ENCODE data around the gene CTAGE4.
"Not testable (repeated sequence)": the region's sequence is repeated elsewhere in the genome, so short reads cannot be mapped to it uniquely, and the experiment has no call there.

Gene CTAGE4, protein sequence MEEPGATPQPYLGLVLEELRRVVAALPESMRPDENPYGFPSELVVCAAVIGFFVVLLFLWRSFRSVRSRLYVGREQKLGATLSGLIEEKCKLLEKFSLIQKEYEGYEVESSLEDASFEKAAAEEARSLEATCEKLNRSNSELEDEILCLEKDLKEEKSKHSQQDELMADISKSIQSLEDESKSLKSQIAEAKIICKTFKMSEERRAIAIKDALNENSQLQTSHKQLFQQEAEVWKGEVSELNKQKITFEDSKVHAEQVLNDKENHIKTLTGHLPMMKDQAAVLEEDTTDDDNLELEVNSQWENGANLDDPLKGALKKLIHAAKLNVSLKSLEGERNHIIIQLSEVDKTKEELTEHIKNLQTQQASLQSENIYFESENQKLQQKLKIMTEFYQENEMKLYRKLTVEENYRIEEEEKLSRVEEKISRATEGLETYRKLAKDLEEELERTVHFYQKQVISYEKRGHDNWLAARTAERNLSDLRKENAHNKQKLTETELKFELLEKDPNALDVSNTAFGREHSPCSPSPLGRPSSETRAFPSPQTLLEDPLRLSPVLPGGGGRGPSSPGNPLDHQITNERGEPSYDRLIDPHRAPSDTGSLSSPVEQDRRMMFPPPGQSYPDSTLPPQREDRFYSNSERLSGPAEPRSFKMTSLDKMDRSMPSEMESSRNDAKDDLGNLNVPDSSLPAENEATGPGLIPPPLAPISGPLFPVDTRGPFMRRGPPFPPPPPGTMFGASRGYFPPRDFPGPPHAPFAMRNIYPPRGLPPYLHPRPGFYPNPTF

DNA sequence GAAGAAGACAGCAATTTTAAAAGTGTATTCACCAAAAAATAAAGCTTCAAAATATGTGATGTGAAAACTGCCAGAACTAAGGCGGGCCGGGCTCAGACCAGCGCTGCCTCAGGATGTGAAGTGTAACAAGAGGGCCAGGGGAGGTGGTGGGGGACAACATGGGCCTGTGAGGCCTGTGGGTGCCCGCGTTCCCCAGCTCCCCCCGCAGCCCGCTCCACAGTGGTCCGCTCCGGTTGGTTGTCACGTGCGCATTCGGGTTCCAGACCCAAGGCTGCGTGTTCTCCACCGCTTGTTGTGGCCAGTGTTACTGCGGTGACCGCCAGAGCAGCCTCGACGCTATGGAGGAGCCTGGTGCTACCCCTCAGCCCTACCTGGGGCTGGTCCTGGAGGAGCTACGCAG is at the start of gene CTAGE4:
CTAGE4 (plus strand) TSS at position 301 of the 400 bp plus-strand sequence; CDS start at position 339, 38 bp downstream.
- not testable (repeated sequence) for DNase-seq

DNA sequence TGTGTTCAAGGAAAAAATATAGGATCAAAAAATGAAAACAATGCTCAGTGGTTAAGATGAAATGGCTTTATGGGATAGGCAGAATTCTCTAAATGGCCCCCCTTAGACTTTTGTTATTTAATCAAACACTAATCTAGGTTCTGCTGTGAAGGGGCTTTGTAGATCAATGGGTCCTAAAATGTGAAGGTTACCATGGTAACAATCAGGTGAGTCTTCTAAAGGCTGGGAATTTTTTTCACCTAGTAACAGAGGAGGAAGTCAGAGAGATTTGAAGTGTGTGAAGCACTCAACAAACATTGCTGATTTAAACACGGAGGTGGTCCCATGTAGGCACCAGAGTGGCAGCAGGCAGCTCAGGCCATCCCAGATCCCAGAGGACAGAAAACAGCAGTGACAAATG is 49.1 kb upstream of the CTAGE4 start:
- DNase-seq = no peak

DNA sequence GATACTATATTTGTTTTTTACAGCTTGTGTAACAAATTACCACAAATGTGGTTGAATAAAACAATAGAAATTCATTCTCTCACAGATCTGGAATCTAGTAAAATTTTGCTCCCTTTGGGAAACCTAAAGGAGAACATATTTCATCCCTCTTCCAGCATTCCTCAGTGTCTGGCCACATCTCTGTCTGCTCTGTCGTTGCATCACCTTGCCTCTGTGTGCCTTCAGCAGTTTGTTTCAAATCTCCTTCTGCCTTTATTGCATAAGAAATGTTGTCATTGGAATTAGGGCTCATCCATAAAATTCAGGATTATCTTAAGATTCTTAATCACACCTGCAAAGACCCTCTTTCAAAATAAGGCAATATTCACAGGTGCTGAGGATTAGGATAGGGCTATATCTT is 45.8 kb upstream of the CTAGE4 start:
- no peak for DNase-seq

DNA sequence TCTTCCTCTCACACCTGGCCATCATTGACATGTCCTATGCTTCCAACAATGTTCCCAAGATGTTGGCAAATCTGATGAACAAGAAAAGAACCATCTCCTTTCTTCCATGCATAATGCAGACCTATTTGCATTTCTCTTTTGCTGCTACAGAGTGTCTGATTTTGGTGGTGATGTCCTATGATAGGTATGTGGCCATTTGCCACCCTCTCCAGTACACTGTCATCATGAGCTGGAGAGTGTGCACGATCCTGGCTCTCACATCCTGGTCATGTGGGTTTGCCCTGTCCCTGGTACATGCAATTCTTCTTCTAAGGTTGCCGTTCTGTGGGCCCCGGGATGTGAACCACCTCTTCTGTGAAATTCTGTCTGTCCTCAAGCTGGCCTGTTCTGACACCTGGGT is 41.1 kb upstream of the CTAGE4 start:
- DNase-seq = no peak

DNA sequence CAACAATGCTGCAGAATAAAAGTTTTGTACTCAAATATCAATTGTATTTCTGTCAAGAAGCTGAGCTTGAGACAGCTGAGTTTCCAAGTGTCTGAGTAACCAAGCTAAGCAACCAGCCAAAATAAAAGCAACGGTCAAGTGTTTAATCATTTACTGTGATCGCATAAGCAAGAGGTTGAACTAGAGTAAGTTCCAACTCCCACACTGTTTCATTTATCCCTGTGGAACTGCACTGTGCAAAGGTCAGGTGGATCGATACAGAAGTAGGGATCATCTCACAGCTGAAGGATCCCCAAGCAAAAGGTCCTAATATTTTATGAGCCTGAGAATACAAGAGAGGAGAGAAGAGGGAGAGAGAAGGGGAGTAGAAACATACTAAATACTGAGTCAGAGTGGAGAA is 38.8 kb upstream of the CTAGE4 start:
- no peak for DNase-seq

DNA sequence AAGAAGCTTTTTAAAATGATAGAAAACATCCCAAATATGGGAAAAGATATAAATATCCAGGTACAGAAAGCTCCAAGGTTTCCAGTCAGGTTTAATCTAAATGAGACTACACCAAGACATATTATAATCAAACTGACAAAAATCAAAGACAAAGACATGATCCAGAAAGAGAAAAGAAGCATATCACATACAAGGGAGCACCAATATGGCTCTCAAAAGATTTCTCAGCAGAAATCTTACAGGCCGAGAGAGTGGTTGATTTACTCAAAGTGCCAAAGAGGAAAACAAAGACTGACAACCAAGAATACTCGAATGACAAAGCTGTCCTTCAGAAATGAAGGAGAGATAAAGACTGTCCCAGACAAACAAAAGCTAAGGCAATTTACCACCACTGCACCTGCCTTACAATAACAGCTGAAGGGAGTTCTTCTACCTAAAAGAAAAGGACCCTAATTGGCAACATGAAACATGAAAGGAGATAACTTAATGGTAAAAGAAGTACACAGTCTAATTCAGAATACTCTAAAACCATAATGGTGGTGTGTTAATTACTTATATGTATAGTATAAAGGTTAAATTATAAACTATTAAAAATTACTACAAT is 34.9 kb upstream of the CTAGE4 start:
- no peak for DNase-seq

DNA sequence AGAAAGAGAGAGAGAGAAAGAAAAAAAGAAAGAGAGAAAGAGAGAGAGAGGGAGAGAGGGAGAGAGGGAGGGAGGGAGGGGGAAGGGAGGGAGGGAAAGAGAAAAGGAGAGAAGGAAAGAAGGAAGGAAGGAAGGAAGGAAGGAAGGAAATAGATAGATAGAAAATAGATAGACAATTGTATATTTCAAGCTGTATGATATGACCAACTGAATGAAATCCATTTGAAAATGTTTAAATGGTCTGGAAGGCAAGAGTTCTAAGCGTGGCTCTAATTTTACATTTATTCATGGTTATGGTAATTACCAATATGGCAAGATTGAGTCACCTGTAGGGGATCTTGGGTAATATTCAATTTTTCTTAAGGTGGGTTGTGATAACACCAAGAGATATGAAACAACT is 24.4 kb upstream of the CTAGE4 start:
- no peak for DNase-seq

DNA sequence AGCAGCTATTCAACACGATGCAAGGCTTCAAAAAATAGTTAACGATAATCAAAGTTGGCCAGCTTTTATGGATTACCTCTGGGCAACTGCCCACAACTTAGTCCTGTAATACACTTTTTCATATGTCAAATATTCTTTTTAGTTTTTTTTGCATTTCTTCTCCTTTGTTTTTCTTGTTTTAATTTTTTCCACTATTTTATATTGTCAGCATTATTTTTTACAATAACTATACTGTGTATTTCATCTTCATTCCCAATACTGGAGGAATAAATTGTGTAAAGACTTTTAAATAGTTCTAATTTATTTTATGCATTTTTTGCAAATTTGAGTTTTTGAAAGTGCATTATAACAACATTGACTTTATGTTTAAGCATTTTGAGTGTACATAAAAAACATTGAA is 18.5 kb upstream of the CTAGE4 start:
- no peak for DNase-seq

DNA sequence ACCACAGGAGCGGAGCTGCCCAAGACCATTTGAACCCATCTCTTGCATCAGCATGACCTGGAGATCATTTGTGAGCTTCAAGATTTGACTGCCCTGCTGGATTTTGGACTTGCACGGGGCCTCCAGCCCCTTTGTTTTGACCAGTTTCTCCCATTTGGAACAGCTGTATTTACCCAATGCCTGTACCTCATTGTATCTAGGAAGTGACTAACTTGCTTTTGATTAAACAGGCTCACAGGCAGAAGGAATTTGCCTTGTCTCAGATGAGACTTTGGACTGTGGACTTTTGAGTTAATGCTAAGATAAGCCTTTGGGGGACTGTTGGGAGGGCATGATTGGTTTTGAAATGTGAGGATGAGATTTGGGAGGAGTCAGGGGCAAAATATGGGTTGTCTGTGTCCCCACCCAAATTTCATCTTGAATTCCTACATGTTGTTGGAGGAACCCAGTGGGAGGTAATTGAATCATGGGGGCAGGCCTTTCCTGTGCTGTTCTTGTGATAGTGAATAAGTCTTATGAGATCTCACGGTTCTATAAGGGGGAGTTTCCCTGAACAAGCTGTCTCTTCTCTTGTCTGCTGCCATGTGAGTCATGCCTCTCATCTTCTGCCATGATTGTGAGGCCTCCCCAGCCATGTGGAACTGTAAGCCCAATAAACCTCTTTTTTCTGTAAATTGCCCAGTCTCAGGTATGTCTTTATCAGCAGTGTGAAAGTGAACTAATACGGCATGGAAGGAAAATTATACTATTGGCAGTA is 11.5 kb upstream of the CTAGE4 start:
- not testable (repeated sequence) for DNase-seq

DNA sequence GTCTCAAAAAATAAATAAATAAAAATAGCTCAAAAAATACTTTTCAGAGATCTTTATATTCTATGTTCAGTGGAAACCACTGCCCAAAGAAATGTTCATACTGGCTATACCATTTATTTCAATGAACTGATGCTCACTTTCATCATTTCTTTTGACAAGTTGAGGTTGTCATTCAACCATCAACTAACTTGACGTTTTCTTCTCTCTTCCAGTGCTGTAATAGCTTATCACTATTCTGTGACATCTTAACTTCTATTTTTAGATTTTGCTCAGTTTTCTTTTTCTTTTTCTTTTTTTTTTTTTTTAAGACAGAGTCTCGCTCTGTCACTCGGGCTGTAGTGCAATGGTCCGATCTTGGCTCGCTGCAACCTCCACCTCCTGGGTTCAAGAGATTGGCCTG is 8.7 kb upstream of the CTAGE4 start:
- DNase-seq = no peak

DNA sequence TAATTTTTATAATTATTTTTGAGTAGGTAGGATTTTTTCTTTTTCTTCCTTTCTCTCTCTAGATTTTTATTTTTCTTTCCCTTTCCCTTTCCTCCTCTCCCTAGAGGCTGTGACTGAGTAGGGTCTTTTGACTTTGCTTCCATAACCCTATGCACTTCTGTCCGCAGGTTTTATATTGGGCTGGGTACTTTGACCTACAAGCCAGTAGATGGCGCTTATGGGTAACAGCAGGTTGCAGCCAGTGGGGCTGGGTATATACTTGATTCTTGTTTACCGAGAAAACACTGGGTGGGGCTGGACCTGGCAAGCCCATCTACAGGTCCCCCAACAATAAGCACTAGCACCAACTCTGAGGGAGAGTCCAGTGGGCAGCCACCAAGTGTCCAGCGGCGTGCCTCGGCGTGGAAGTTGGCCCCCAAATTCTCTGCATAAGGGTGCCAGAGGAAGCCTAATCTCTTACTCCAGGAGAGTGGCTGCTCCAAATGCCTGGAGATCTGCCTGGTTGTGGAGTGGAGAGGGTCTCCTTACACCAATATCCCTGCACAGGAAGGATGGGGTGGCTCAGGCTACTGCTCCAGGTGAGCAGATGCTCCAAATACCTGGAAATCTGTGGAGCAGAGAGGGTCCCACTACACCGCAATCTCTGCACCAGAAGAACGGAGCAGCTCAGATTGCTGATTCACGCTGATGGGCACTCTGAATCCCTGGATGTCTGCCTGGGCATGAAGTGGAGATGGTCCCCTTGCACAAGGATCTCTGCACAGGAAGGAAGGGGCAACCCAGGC is 4.7 kb upstream of the CTAGE4 start:
- DNase-seq = peak; percentile 47

DNA sequence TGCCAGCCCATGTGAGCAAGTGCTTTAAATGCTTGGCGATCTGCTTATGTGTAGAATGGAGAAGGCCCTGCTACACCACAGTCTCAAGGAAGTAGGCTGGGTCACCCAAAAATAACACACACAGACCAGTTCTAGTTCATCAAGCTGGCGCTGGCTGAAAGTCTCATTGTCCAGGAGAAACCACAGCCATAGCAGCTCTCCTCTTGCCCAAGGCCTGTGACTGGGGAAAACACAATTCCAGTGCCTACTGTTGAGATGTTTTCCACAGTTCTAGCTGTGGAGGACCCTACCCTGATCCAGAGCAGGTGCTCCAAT is 4.1 kb upstream of the CTAGE4 start:
- not testable (repeated sequence) for DNase-seq

DNA sequence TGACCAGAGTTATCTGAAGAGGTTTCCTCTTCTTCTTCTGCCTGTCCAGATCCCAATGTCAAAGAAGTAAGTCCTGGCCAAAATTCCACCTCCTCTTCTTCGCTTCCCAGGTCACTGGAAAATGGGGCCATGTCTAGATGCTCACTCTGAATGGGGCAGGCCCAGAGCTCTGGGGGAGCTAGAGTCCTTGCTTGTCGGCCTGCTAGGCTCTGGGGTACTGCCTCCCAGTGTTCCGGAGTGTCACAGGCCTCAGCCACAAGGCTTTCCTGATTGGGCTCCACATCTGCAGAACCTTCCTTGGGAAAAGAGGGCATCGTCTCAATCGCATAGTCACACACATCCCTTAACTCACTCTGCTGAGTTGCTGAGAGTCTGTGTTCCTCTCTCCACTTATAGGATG is 4.6 kb downstream of the CTAGE4 start:
- DNase-seq = not testable (repeated sequence)

DNA sequence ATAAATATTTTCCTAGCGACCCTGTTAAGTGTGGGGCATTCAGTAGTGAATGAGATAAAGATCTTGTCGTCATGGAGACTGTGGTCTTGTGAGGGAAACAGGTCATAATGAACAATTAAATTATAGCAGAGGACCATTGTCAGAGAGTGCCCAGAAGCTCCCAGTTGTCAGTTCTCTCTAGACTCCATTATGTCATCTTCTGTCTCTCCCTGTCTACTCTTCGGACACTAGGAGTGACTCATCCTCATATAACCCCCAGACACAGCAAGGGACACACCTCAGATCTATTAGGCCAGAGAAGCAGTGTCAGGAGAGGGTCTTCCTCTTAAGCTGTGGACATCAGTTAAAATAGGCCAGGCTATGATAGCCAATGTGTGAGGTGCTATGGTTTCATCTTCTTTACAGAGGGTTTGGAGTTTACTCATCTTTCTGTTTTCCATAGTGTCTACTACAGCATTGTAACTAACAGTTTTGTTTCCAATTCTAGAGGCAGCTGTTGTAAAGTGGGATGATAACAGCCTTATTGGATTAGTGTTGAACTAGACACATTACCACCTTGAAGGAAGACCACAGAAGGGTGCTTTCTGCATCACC is 5.4 kb downstream of the CTAGE4 start:
- DNase-seq = not testable (repeated sequence)

DNA sequence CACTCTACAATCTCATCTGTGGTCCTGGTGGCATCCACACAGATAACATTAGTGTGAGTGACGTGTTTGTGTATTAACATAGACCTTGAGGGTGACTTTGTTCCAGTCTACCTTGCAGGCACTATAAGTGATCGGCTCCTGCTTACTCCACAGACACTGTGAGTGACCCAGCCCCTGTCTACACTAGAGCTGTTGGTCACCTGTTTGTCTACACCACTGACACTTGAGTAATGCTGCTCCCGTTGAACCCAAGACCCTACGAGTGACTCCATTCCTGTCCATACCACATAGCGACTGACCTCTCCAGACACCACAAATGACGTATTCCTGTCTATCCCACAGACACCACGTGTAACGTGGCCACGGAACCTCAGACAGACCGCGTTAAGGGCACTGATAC is 10.5 kb downstream of the CTAGE4 start:
- DNase-seq = not testable (repeated sequence)

DNA sequence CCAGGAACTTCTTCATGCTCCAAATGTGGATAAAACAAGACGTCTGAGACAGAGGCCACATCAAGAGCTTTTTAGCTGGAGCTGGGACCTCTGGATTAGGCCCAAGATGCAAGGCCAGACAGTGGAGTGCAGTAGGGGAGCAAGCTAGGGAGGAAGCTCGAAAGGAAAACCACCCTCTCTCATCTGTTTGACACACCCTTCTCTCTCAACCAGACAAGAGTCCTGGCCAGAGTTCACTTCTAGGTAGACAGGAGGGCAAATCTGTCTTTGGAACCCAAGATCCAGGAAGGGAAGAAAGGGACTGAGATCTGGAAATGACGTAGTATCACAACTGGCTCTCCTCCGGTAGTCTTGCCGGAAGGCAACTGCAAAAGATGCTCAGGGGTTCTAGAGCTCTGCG is 11.2 kb downstream of the CTAGE4 start:
- DNase-seq = not testable (repeated sequence)

DNA sequence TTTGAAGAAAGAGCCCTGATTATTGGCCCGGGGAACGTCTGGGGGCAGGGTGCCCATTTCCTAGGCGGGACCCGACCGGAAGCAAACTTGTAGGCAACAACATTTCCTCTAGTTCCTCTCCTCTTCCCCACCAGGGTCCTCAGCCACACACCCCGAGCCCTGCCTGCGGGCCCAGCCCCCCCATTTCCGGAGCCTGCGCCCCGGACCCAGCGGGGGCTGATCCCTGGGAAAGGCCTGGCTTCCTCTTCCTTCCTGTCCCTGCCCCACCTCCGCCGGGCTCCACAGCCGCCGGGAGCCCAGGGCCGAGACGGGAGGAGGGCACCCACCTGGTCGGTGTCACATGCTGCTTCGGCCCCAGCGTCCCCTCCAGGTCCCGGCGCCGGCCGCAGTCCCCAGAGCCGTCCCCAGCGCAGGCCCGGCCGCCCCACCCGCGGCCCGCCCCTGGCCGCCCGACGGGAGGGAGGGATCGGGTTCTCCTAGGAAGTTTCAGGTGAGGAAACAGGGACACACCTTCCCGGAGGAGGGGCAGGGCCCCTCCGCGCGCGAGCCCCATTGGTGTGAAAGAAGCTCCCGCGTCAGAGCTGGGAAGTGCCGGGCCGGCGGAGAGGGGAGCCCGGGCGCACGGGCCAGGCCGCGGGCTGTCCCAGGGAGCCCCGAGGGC is 12.1 kb downstream of the CTAGE4 start, which contains the start of gene ARHGEF35:
ARHGEF35 (minus strand) TSS at position 622 of the 661 bp plus-strand sequence. CDS start 7,450 bp downstream, outside the sequence.
- not testable (repeated sequence) for DNase-seq

DNA sequence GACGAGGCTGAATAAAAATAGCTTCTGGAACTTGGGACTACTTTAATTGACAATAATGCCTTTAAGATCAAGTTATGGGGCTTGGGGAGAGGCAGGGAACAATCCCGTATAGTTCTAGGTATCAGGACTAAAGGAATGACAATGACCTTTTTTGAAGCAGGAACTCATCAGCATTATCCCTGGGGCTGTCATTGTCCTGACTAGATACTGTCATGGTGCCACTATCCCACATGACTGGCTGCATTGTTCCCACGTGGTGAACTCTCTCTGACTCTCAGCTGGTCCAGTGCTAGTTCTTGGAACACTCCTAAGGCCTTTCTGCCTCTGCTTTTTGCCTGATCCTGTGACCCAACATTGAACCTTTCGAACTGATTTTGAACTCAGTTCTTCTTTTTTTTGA is 15.7 kb downstream of the CTAGE4 start:
- DNase-seq = not testable (repeated sequence)

DNA sequence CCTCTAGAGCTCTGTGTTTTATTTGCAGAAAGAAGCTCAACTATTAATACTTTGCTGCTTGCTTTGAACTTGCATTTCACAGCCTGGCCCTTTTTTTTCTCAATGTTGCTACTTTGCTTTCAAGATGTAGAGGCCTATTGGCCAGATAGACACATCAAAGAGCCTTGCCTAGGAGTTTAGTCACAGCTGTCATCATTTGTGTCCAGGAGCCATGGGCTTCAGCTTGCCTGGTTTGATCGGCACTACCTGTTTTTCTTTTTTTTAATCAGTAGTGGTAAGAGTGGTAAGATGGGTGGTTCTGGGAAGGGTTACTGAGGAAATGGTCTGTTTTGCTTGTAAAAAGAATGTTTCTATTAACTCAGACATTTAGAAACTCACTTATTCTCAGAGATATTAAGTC is 18.7 kb downstream of the CTAGE4 start:
- DNase-seq = not testable (repeated sequence)

DNA sequence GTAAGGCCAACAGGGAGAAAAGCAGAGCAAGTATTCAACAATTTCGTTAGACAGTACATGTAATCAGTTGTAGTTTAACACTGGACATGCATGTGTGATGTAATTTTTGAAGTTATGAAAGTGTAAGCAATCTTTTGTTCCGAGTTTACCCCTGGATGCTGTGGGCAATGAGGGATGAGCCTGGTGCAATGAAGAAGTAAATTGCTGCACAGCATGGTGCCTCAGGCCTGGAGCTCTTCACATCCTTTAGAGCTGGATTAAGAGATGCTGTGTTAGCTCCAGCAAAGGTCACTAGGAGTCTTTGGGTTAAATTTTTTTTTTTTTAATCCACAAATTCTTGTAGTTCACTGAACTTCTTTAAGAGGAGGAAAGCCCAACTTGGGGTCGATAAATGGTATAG is 19.8 kb downstream of the CTAGE4 start:
- DNase-seq = not testable (repeated sequence)

DNA sequence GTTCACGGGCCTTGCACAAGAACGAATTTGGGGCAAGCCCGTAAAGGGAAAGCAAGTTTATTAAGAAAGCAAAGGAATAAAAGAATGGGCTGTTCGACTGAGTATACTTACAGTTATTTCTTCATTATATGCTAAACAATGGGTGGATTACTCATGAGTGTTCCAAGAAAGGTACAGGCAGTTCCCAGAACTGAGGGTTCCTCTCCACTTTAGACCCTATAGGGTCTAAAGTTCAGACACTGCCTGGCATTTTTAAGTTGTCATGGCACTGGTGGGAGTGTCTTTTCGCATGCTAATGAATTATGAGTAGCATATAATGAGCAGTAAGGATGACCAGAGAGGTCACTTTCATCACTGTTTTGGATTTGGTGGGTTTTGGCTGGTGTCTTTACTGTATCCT is 22.0 kb downstream of the CTAGE4 start:
- not testable (repeated sequence) for DNase-seq

Measured in activated CD4-positive, alpha-beta T cell treated with anti-CD3 and anti-CD28 coated beads, Interleukin-2, amount 50 U/mL, for 16 hours (primary cell).